IPS DF 4.7 (cell line): ENCODE data around the gene FKTN.

Experiments used
- DNase-seq: peaks from one replicate; pipeline ENCODE4 v3.0.0-alpha.2; 2013; ENCODE audit warnings: low spot score; ENCODE audit errors: extremely low read depth

FKTN gene

GRCh38 chr9:105632807-105633206 lies 74.9 kb downstream of the FKTN start:
- no peak for DNase-seq

- no peak for DNase-seq
These were observed 75.5 kb downstream of the FKTN start for GRCh38 chr9:105633411-105633810.

DNA sequence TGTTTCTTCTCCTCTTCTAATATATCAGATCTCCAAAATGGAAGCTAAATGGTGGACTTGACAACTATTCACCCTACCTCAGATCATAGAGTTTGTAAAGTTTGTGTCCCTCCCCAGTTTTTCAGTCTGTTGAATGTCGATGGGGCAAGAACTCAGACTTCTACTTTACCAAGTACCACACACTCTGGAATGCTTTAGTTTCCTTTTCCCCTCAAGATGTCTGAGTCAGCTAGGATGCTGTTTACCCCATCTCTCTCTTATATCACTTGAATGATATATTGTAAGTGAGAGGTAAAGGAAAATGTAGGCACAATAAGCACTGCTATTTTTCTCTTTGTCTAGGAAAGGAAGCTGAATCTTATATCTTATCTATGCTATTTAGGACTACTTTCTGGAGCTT lies 78.4 kb downstream of the FKTN start:
- DNase-seq: no peak

GRCh38 chr9:105637787-105638395 lies 80.0 kb downstream of the FKTN start:
- no peak for DNase-seq

DNA sequence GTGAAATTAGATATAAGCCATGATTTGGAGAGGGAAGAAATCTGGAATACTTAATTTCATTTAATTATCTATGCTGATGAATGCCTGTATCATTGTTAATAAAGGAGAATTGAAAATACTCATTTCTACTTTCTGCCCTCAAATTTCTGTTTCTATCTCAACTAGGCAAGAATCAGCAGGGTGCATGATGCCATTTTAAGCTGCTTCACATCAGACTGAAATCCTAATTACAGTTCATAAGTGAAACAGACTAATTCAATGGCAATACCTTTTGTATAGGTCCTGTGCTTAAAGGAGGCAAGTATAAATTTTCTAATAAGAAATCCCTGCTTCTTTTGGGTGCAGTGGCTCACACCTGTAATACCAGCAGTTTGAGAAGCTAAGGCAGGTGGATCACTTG lies 82.0 kb downstream of the FKTN start:
- DNase-seq: no peak

DNA sequence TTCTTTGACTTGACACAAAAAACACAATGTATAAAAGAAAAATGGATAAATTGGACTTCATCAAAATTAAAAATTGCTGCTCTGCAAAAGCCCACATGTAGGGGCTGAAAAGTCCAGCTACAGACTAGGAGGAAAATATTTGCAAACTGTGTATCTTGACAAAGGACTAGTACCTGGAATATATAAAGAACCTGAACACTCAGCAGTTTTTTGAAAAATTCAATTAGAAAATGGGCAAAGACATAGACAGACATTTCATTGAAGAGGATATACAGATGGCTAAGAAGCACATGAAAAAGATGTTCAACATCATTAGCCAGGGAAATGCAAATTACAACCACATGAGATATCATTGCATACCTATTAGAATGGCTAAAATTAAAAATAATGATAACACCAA lies 85.9 kb downstream of the FKTN start:
- DNase-seq: no peak

GRCh38 chr9:105646879-105647594 lies 89.1 kb downstream of the FKTN start:
- no peak for DNase-seq

- no peak for DNase-seq
These were observed 89.8 kb downstream of the FKTN start for GRCh38 chr9:105647595-105648349.

GRCh38 chr9:105651806-105652205 lies 93.9 kb downstream of the FKTN start:
- no peak for DNase-seq

DNA sequence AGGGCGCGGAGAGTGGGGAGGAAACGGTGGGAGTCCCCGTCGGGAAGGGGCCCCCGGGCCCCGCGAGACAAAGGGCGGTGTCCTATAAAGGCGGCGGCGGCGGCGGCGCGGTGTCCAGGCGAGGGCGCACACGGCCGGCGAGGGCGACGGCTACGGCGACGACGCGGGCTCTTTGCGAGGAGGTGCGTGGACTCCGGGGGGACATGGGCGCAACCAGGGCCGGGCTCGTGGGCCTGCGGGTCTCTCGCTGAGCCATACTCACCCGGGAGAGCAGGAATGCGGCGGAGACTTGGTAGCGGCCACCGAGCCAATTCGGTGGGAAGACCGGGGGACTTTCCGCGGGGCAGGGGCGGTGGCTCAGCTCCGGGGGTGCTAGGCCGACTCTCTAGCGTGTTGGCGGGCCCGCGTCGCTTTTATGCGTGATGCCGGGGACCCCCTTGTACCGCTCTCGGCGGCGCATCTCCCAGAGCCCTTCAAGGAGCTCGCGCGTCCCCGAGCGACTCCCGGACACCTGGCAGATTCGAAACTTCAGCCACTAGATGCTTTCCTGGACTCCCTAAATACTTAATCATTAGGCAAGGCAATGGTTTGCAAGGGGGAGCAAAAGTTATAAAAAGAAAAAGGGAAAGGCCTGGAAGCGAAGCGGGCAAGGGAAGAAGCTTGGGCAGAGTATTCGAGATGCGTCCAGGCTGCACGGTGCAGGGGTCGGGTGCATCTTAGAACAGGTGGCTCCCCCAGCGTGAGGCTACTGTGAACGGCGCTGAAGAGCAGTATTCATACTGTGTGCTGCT lies 98.4 kb downstream of the FKTN start:
- no peak for DNase-seq

- no peak for DNase-seq
These were observed 100.4 kb downstream of the FKTN start for GRCh38 chr9:105658351-105658750.

- no peak for DNase-seq
These were observed 103.1 kb downstream of the FKTN start for GRCh38 chr9:105661011-105661410.

DNA sequence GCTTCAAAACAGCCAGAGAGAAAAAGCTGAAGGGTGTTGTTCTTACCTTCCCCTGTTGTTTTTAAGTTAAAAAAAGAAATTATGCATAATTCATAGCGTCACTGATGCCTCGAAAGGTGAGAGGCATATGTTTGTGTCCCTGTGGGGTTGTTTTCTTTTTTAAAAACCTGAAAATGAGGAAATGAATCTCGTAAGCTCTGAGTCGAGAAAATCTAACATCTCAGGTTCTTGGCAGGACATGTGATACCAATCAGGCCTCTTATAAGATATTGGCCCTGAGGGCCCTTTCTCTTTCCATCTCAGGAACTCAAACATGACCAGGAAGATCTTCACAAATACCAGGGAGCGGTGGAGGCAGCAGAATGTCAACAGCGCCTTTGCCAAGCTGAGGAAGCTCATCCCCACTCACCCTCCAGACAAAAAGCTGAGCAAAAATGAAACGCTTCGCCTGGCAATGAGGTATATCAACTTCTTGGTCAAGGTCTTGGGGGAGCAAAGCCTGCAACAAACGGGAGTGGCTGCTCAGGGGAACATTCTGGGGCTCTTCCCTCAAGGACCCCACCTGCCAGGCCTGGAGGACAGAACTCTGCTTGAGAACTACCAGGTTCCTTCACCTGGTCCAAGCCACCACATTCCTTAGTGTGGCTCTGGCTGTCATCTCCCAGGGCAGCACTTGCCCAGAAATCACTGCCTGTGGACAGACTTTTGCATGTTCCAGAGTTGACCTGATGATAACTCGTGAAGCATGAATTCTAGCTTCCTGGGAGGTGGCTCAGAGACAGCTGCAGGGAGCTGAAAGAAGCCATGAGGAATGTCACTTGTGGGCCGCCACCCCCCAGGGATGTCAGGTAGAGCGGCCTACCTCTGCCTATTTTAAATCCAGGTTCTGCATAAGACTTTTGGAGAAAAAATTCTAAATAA lies 104.5 kb downstream of the FKTN start, which contains the start of gene TAL2:
TAL2 (plus strand) TSS at position 274 of the 921 bp plus-strand sequence; CDS start at position 314, 40 bp downstream.
- DNase-seq: no peak

DNA sequence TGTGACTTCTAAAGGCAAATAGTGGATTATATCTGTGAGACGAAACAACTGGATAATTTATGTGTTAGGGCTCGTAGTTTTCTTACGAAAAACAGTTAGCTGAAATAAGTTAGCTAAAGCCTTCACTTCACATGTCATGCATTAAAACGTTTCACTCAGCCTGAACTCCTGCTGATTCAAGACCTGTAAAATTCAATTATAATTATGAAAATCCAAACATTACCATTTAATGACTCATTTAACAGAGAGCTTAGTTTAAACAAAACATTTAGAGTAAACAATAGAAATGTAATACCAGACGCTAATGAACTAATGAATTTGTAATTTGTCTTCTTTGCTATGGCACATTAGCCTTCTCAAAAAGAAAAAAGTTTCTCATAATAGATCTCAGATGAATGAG lies 106.0 kb downstream of the FKTN start:
- DNase-seq: no peak

- DNase-seq: no peak
These were observed 109.9 kb downstream of the FKTN start for GRCh38 chr9:105667867-105668266.

GRCh38 chr9:105670315-105670714 lies 112.4 kb downstream of the FKTN start:
- no peak for DNase-seq

DNA sequence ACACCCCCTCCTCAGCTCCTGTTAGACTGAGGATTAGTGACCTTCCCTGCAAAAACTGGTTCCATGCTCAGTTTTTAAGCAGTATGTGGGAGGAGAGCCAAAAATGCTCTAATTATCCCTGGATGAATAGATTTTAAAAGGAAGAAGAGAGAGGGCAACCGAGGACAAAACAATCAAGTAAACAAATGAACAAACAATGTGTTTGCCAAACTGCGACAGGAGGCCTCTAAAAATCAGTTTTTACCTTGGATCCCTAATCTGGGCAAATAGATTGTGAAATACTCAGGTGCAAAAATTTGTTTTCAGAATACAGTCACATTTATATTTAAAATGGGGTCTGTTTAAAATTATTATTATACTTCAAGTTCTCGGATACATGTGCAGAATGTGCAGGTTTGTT lies 112.8 kb downstream of the FKTN start:
- DNase-seq: no peak

GRCh38 chr9:105672711-105673234 lies 114.8 kb downstream of the FKTN start:
- DNase-seq: no peak

DNA sequence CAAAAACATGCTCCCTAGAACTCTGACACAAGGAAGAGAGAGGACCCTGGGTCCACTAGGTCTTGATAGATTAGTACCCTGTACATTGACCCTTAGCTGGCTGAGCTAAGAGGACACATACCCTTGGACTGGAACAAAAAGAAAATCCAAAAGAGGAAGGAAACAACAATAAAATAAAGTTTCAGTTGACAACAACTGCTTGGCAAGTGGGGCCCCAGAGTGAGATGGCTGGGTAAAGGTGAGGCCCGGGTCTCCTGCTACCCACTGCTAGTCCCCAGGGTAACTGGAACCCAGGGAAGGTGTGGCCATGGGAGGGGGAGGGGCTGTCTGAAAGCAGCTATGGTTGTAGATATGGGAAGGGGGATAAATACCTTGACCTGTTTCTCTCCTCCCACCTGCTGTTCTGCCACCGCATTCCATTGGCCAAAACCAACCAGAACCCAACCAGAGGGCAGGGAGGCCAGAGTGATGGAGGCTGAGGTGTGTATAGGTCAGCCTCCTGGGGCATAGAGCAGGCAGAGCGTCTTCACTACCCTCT lies 116.0 kb downstream of the FKTN start:
- DNase-seq: no peak

DNA sequence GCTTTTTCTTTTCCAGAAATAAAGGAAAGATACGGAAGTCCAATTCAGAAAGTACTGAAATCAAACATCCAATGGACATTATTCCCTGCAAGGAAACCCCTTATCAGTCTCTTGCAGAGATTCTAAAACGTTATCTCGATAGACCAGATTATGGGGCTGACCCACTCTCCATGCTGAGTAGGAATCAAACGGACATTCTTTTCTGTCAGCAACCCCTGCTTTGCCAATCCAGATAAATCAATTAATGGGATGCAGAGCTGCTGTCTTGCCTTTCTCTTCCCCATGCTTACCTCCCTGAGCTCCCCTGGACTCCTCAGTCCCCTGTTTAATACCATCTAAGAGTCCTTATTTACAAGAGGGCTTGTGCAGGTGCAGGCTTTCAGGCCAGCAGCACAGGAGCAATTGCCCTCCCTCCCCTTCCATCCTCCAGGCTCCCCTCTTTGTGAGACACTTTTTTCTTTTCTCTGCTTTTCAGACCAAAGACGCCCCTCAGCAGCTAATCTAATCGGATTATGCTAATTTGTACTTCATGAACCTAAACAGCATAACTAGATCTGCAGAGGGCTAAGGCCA lies 118.5 kb downstream of the FKTN start:
- no peak for DNase-seq
